HEK293 (cell line): ENCODE results near the gene SORCS3.

Experiments used
- CTCF ChIA-PET: fragments of 350-600 bp; formaldehyde crosslinking; extraction: SDS; loops from one replicate; lab custom pipeline; 2021; ENCODE audit warnings: antibody characterized with exemption; lab: Yijun Ruan, JAX
- POLR2A ChIA-PET: fragments of 300-600 bp; formaldehyde crosslinking; extraction: SDS; loops from one replicate; lab custom pipeline; 2020; ENCODE audit warnings: antibody characterized with exemption, inconsistent platforms; lab: Yijun Ruan, JAX
- H3K27ac ChIP-seq: fragments of 200-500 bp; sonication (Bioruptor generic); 2 replicates; pipeline ENCODE4 v1.5.1; 2014; ENCODE audit warnings: low read depth, low read length, control low read depth, inconsistent platforms; ENCODE audit errors: extremely low read depth
- H3K36me3 ChIP-seq, 2 experiments: fragments of 200-500 bp in 1 of 2; sonication (Bioruptor generic) in 1 of 2; 1 replicate in 1 of 2; 2 replicates in 1 of 2; pipeline ENCODE4 v1.5.1; 2014 to 2017; ENCODE audit warnings: inconsistent platforms in 2 of 2, low read length in 2 of 2; ENCODE audit not compliant: control insufficient read depth in 2 of 2, insufficient read depth in 1 of 2
- H3K4me1 ChIP-seq: fragments of 200-500 bp; sonication (Bioruptor generic); 2 replicates; pipeline ENCODE4 v1.5.1; 2014; ENCODE audit warnings: mild to moderate bottlenecking, low read length, inconsistent platforms; ENCODE audit not compliant: control insufficient read depth, insufficient read depth
- H3K4me3 ChIP-seq: 2 replicates; pipeline ENCODE4 v1.5.1; 2011; ENCODE audit warnings: low read depth, mild to moderate bottlenecking, control low read depth, low read length, moderate library complexity
- H3K9me3 ChIP-seq: fragments of 200-500 bp; sonication (Bioruptor generic); 2 replicates; pipeline ENCODE4 v1.5.1; 2014; ENCODE audit warnings: low read depth, low read length, inconsistent platforms; ENCODE audit not compliant: control insufficient read depth, insufficient read depth
- KLF1 ChIP-seq: fragments of 450-650 bp; formaldehyde crosslinking; IDR thresholded peaks from 2 replicates; pipeline ENCODE4 v1.5.1; 2016; ENCODE audit warnings: missing biosample characterization, missing genetic modification characterization
- KLF7 ChIP-seq: fragments of 450-650 bp; formaldehyde crosslinking; IDR thresholded peaks from 2 replicates; pipeline ENCODE4 v1.5.1; 2016; ENCODE audit warnings: missing biosample characterization, missing genetic modification characterization, borderline replicate concordance
- KLF8 ChIP-seq: fragments of 450-650 bp; formaldehyde crosslinking; IDR thresholded peaks from 2 replicates; pipeline ENCODE4 v1.5.1; 2016; ENCODE audit warnings: missing biosample characterization, missing genetic modification characterization
- MZF1 ChIP-seq: fragments of 450-650 bp; formaldehyde crosslinking; IDR thresholded peaks from 2 replicates; pipeline ENCODE4 v1.5.1; 2017; ENCODE audit warnings: missing biosample characterization, missing genetic modification characterization, borderline replicate concordance
- RBAK ChIP-seq: fragments of 450-650 bp; formaldehyde crosslinking; IDR thresholded peaks from 2 replicates; pipeline ENCODE4 v1.5.1; 2016; ENCODE audit warnings: missing biosample characterization, missing genetic modification characterization
- SCRT1 ChIP-seq: fragments of 450-650 bp; formaldehyde crosslinking; IDR thresholded peaks from 2 replicates; pipeline ENCODE4 v1.5.1; 2016; ENCODE audit warnings: missing biosample characterization, missing genetic modification characterization, borderline replicate concordance
- SCRT2 ChIP-seq: fragments of 450-650 bp; formaldehyde crosslinking; IDR thresholded peaks from 2 replicates; pipeline ENCODE4 v1.5.1; 2016; ENCODE audit warnings: missing biosample characterization, missing genetic modification characterization
- SP2 ChIP-seq: fragments of 450-650 bp; formaldehyde crosslinking; IDR thresholded peaks from 2 replicates; pipeline ENCODE4 v1.5.1; 2016; ENCODE audit warnings: missing biosample characterization, missing genetic modification characterization
- SP3 ChIP-seq: fragments of 450-650 bp; formaldehyde crosslinking; IDR thresholded peaks from 2 replicates; pipeline ENCODE4 v1.5.1; 2016; ENCODE audit warnings: missing biosample characterization, missing genetic modification characterization
- SP7 ChIP-seq: fragments of 450-650 bp; formaldehyde crosslinking; IDR thresholded peaks from 2 replicates; pipeline ENCODE4 v1.5.1; 2016; ENCODE audit warnings: missing biosample characterization, missing genetic modification characterization
- YY2 ChIP-seq: fragments of 450-650 bp; formaldehyde crosslinking; IDR thresholded peaks from 2 replicates; pipeline ENCODE4 v1.5.1; 2016; ENCODE audit warnings: missing biosample characterization, missing genetic modification characterization
- ZFHX2 ChIP-seq: fragments of 450-650 bp; formaldehyde crosslinking; conservative IDR thresholded peaks from 2 replicates; pipeline ENCODE4 v1.5.1; 2016; ENCODE audit warnings: missing biosample characterization, missing genetic modification characterization
- ZIC2 ChIP-seq: fragments of 450-650 bp; formaldehyde crosslinking; IDR thresholded peaks from 2 replicates; pipeline ENCODE4 v1.5.1; 2016; ENCODE audit warnings: missing biosample characterization, missing genetic modification characterization
- ZNF133 ChIP-seq: fragments of 450-650 bp; formaldehyde crosslinking; IDR thresholded peaks from 2 replicates; pipeline ENCODE4 v1.5.1; 2016; ENCODE audit warnings: missing biosample characterization, missing genetic modification characterization
- ZNF140 ChIP-seq: fragments of 450-650 bp; formaldehyde crosslinking; IDR thresholded peaks from 2 replicates; pipeline ENCODE4 v1.5.1; 2016; ENCODE audit warnings: missing biosample characterization, missing genetic modification characterization
- ZNF24 ChIP-seq: fragments of 450-650 bp; formaldehyde crosslinking; IDR thresholded peaks from 2 replicates; pipeline ENCODE4 v1.5.1; 2016; ENCODE audit warnings: missing biosample characterization, missing genetic modification characterization
- ZNF302 ChIP-seq: fragments of 450-650 bp; formaldehyde crosslinking; IDR thresholded peaks from 2 replicates; pipeline ENCODE4 v1.5.1; 2016; ENCODE audit warnings: missing biosample characterization, missing genetic modification characterization, low read depth
- ZNF324 ChIP-seq: fragments of 450-650 bp; formaldehyde crosslinking; IDR thresholded peaks from 2 replicates; pipeline ENCODE4 v1.5.1; 2016; ENCODE audit warnings: missing biosample characterization, missing genetic modification characterization
- ZNF404 ChIP-seq: fragments of 450-650 bp; formaldehyde crosslinking; IDR thresholded peaks from 2 replicates; pipeline ENCODE4 v1.5.1; 2017; ENCODE audit warnings: missing biosample characterization, missing genetic modification characterization
- ZNF549 ChIP-seq: fragments of 450-650 bp; IDR thresholded peaks from 2 replicates; pipeline ENCODE4 v1.5.1; 2018; ENCODE audit warnings: missing biosample characterization, missing genetic modification characterization, mild to moderate bottlenecking, inconsistent platforms, moderate library complexity
- TF ChIP-seq, protein P1 (sequence below): fragments of 450-650 bp; formaldehyde crosslinking; IDR thresholded peaks from 2 replicates; pipeline ENCODE4 v1.5.1; 2016; ENCODE audit warnings: missing biosample characterization, missing genetic modification characterization, borderline replicate concordance
- TF ChIP-seq, protein P2 (sequence below): fragments of 450-650 bp; formaldehyde crosslinking; IDR thresholded peaks from 2 replicates; pipeline ENCODE4 v1.5.1; 2016; ENCODE audit warnings: missing biosample characterization, missing genetic modification characterization
- TF ChIP-seq, protein P3 (sequence below): fragments of 450-650 bp; formaldehyde crosslinking; conservative IDR thresholded peaks from 2 replicates; pipeline ENCODE4 v1.5.1; 2016; ENCODE audit warnings: low read depth, missing biosample characterization, missing genetic modification characterization
- TF ChIP-seq, protein P4 (sequence below): fragments of 450-650 bp; formaldehyde crosslinking; IDR thresholded peaks from 2 replicates; pipeline ENCODE4 v1.5.1; 2016; ENCODE audit warnings: missing biosample characterization, missing genetic modification characterization

The SORCS3 gene

DNA sequence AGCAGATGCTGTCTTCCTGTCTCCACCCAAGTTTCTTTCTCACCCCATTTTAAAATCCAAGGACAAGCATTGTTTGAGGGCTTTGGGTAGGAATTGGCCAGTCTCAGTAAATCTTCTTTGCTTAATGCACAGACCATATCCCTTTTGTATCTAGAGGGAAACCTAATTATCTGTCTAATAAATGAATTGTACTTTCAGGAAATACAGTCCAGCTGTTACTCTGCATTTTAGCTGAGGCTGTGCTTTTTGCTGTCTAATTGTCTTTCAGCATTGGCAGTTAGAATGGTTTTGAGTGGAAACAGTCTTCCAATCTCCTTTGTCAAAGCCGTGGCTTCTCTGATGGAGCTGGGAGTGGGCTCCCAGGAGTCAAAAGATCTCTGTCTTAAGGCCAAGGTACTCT, 388.2 kb downstream of the SORCS3 start:
- ChIA-PET CTCF (no interaction called here), POLR2A (no interaction called here)
- H3K36me3 ChIP-seq = no peaks in the 10 kb centered on the region
- no peaks in the 10 kb centered on the region for H3K4me1 ChIP-seq
- H3K9me3 ChIP-seq = no peaks in the 10 kb centered on the region
- TF ChIP-seq ZNF549 (tag by site-specific recombination) (no peak), ZFHX2 (tag by site-specific recombination) (no peak), ZIC2 (tag by site-specific recombination) (no peak), ZNF404 (no peak), ZNF24 (tag by site-specific recombination) (no peak), ZNF324 (tag by site-specific recombination) (no peak), SCRT1 (tag by site-specific recombination) (no peak), RBAK (tag by site-specific recombination) (no peak), SCRT2 (tag by site-specific recombination) (no peak), MZF1 (tag by site-specific recombination) (no peak), SP3 (no peak), KLF1 (tag by site-specific recombination) (no peak)
- TF ChIP-seq, protein P1, sequence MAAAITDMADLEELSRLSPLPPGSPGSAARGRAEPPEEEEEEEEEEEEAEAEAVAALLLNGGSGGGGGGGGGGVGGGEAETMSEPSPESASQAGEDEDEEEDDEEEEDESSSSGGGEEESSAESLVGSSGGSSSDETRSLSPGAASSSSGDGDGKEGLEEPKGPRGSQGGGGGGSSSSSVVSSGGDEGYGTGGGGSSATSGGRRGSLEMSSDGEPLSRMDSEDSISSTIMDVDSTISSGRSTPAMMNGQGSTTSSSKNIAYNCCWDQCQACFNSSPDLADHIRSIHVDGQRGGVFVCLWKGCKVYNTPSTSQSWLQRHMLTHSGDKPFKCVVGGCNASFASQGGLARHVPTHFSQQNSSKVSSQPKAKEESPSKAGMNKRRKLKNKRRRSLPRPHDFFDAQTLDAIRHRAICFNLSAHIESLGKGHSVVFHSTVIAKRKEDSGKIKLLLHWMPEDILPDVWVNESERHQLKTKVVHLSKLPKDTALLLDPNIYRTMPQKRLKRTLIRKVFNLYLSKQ (tag by site-specific recombination) = no peak
- TF ChIP-seq, protein P2, sequence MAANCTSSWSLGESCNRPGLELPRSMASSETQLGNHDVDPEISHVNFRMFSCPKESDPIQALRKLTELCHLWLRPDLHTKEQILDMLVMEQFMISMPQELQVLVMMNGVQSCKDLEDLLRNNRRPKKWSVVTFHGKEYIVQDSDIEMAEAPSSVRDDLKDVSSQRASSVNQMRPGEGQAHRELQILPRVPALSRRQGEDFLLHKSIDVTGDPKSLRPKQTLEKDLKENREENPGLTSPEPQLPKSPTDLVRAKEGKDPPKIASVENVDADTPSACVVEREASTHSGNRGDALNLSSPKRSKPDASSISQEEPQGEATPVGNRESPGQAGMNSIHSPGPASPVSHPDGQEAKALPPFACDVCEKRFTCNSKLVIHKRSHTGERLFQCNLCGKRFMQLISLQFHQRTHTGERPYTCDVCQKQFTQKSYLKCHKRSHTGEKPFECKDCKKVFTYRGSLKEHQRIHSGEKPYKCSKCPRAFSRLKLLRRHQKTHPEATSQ = no peak
- no peak overlapping the region for H3K4me3 ChIP-seq
- H3K27ac ChIP-seq = no peak overlapping the region

DNA sequence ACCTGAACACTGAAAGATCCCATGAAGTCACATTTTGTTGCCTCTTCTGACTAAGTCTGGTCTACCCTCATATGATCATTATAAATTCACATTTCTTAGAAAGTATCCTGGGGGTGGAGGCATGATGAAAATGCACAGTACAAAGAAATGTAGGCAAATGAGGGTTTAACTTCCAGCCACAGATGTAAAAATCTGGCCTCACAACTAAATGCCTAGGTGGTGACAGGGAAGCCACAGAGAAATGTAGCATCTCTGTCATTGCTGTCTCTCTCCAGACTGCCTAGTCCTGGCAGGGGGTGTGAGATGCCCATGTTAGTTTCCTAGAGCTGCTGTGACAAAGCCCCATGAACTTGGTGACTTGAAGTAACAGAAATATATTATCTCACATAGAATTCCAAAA, 395.9 kb downstream of the SORCS3 start:
- Histone ChIP-seq H3K36me3 (no peaks in the 10 kb centered on the region), H3K9me3 (no peaks in the 10 kb centered on the region), H3K27ac (no peak overlapping the region), H3K4me1 (no peaks in the 10 kb centered on the region), H3K4me3 (no peak overlapping the region)
- TF ChIP-seq ZNF133 (tag by site-specific recombination) = no peak
- no peak for TF ChIP-seq SP2 (tag by site-specific recombination)
- no peak for TF ChIP-seq SCRT2 (tag by site-specific recombination)
- TF ChIP-seq, protein P3, sequence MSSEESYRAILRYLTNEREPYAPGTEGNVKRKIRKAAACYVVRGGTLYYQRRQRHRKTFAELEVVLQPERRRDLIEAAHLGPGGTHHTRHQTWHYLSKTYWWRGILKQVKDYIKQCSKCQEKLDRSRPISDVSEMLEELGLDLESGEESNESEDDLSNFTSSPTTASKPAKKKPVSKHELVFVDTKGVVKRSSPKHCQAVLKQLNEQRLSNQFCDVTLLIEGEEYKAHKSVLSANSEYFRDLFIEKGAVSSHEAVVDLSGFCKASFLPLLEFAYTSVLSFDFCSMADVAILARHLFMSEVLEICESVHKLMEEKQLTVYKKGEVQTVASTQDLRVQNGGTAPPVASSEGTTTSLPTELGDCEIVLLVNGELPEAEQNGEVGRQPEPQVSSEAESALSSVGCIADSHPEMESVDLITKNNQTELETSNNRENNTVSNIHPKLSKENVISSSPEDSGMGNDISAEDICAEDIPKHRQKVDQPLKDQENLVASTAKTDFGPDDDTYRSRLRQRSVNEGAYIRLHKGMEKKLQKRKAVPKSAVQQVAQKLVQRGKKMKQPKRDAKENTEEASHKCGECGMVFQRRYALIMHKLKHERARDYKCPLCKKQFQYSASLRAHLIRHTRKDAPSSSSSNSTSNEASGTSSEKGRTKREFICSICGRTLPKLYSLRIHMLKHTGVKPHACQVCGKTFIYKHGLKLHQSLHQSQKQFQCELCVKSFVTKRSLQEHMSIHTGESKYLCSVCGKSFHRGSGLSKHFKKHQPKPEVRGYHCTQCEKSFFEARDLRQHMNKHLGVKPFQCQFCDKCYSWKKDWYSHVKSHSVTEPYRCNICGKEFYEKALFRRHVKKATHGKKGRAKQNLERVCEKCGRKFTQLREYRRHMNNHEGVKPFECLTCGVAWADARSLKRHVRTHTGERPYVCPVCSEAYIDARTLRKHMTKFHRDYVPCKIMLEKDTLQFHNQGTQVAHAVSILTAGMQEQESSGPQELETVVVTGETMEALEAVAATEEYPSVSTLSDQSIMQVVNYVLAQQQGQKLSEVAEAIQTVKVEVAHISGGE (tag by site-specific recombination) = no peak
- no peak for TF ChIP-seq ZNF302 (tag by site-specific recombination)
- no peak for TF ChIP-seq ZNF140 (tag by site-specific recombination)
- TF ChIP-seq YY2 = no peak
- TF ChIP-seq SP7 = no peak
- TF ChIP-seq, protein P4, sequence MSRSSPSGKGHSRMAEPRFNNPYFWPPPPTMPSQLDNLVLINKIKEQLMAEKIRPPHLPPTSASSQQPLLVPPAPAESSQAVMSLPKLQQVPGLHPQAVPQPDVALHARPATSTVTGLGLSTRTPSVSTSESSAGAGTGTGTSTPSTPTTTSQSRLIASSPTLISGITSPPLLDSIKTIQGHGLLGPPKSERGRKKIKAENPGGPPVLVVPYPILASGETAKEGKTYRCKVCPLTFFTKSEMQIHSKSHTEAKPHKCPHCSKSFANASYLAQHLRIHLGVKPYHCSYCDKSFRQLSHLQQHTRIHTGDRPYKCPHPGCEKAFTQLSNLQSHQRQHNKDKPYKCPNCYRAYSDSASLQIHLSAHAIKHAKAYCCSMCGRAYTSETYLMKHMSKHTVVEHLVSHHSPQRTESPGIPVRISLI = no peak
- no peak for TF ChIP-seq KLF7 (tag by site-specific recombination)
- TF ChIP-seq KLF8 (tag by site-specific recombination) = no peak
- ChIA-PET POLR2A (no interaction called here), CTCF (no interaction called here)
